ENCODE measurements around the gene ZNF483. TPM values are rescaled to one million over a fixed set of nuclear protein-coding genes. Genes with fewer than 3 reads are reported as not detected.
"Not testable (repeated sequence)": the region's sequence is repeated elsewhere in the genome, so short reads cannot be mapped to it uniquely, and the experiment has no call there.

Gene ZNF483
- total and polyA plus RNA-seq, 8 donors: 0.06 to 29.7 (median 1.8) TPM; not detected in 2

GRCh38 chr9:111559000-111559610 is 34.1 kb downstream of the ZNF483 start:
- H3K4me1 ChIP-seq: no peaks in the 10 kb centered on the region
- peaks cover 9 to 42% (median 31%) of the 10 kb centered on the region in 4 donors for H3K9me3 ChIP-seq
- DNase-seq: no peak
- H3K27ac ChIP-seq: no peak overlapping the region
- TF ChIP-seq EP300 (IDR thresholded peaks at IDR 0.05) (no peak), POLR2AphosphoS5 (IDR thresholded peaks at IDR 0.05) (no peak), POLR2A (IDR thresholded peaks at IDR 0.05) (no peak), CTCF (IDR thresholded peaks at IDR 0.05) (no peak)
- peaks cover 5 to 64% (median 36%) of the 10 kb centered on the region in 4 donors for H3K36me3 ChIP-seq
- intact Hi-C loops (cut with DNase I; ENCODE audit: low total_unique reads): no loop called here
- WGBS, 5 donors: 79 to 93% (median 91%) methylated on average over 7 of the region's 7 CpGs
- H3K27me3 ChIP-seq: no peaks in the 10 kb centered on the region
- no peak overlapping the region for H3K4me3 ChIP-seq

GRCh38 chr9:111561165-111561719 is 36.3 kb downstream of the ZNF483 start:
- H3K27me3 ChIP-seq: no peaks in the 10 kb centered on the region
- TF ChIP-seq EP300 (IDR thresholded peaks at IDR 0.05): no peak
- TF ChIP-seq POLR2AphosphoS5 (IDR thresholded peaks at IDR 0.05): peak in 1 of 3 donors; percentile 13
- peaks cover 2 to 21% (median 14%) of the 10 kb centered on the region in 4 donors for H3K9me3 ChIP-seq
- H3K36me3 ChIP-seq: peaks cover 25 to 64% (median 53%) of the 10 kb centered on the region in 4 donors
- no peaks in the 10 kb centered on the region for H3K4me1 ChIP-seq
- DNase-seq: no peak
- no peak overlapping the region for H3K27ac ChIP-seq
- intact Hi-C loops (cut with DNase I; ENCODE audit: low total_unique reads): no loop called here
- H3K4me3 ChIP-seq: no peak overlapping the region

GRCh38 chr9:111566234-111566633 is 41.3 kb downstream of the ZNF483 start:
- no peak for TF ChIP-seq POLR2A (IDR thresholded peaks at IDR 0.05)
- no peak for TF ChIP-seq CTCF (IDR thresholded peaks at IDR 0.05)
- no peak for TF ChIP-seq POLR2AphosphoS5 (IDR thresholded peaks at IDR 0.05)
- TF ChIP-seq EP300 (IDR thresholded peaks at IDR 0.05): no peak
- no peak for DNase-seq
- H3K4me3 ChIP-seq: no peak overlapping the region
- 24 to 48% (median 31%) methylated on average over 1 of the region's 1 CpG for WGBS, 5 donors
- intact Hi-C loops (cut with DNase I; ENCODE audit: low total_unique reads): no loop called here
- peaks cover 68 to 100% (median 99%) of the 10 kb centered on the region in 4 donors for H3K36me3 ChIP-seq
- no peaks in the 10 kb centered on the region for H3K4me1 ChIP-seq
- H3K27me3 ChIP-seq: no peaks in the 10 kb centered on the region
- peaks cover 0 to 27% (median 14%) of the 10 kb centered on the region in 4 donors for H3K9me3 ChIP-seq
- no peak overlapping the region for H3K27ac ChIP-seq

- peaks cover 85 to 100% (median 100%) of the 10 kb centered on the region in 4 donors for H3K36me3 ChIP-seq
- DNase-seq; H3K27ac ChIP-seq; intact Hi-C loops (cut with DNase I; ENCODE audit: low total_unique reads); H3K4me3 ChIP-seq; H3K4me1 ChIP-seq; H3K27me3 ChIP-seq: not testable (repeated sequence)
- peaks cover 0 to 27% (median 14%) of the 10 kb centered on the region in 4 donors for H3K9me3 ChIP-seq
- 90 to 98% (median 95%) methylated on average over 4 of the region's 4 CpGs for WGBS, 5 donors
Observed at GRCh38 chr9:111568127-111568526, 43.1 kb downstream of the ZNF483 start.

GRCh38 chr9:111572950-111573604 is 48.1 kb downstream of the ZNF483 start:
- Histone ChIP-seq H3K27ac (no peak overlapping the region), H3K4me1 (no peaks in the 10 kb centered on the region), H3K4me3 (no peak overlapping the region), H3K36me3 (peaks cover 77 to 100% (median 100%) of the 10 kb centered on the region in 4 donors), H3K27me3 (no peaks in the 10 kb centered on the region), H3K9me3 (peaks cover 0 to 21% (median 9%) of the 10 kb centered on the region in 4 donors)
- whole genome bisulfite sequencing, 5 donors: 52 to 73% (median 53%) methylated on average over 4 of the region's 4 CpGs
- intact Hi-C loops (cut with DNase I; ENCODE audit: low total_unique reads): no loop called here
- no peak for TF ChIP-seq CTCF (IDR thresholded peaks at IDR 0.05)
- TF ChIP-seq POLR2A (IDR thresholded peaks at IDR 0.05): no peak
- no peak for TF ChIP-seq EP300 (IDR thresholded peaks at IDR 0.05)
- no peak for TF ChIP-seq POLR2AphosphoS5 (IDR thresholded peaks at IDR 0.05)
- DNase-seq: peak in 1 of 2 donors; percentile 49
